PFSK-1 (cell line): ENCODE results near the gene DNAAF3.

Experiments
- FOXP2 ChIP-seq: optimal IDR thresholded peaks from 2 replicates; pipeline ENCODE3; 2011; ENCODE audit warnings: borderline replicate concordance, control low read depth, inconsistent platforms; ENCODE audit not compliant: insufficient read depth; ENCODE audit errors: extremely low read length, extremely low read depth
- POLR2AphosphoS5 ChIP-seq: IDR thresholded peaks from 2 replicates; pipeline ENCODE4 v1.6.1; 2012; ENCODE audit warnings: low read depth, mild to moderate bottlenecking, control low read depth, low read length, moderate library complexity
- TAF1 ChIP-seq: IDR thresholded peaks from 2 replicates; pipeline ENCODE4 v1.6.1; 2012; ENCODE audit warnings: low read length, control low read depth, borderline replicate concordance; ENCODE audit not compliant: insufficient read depth
- TF ChIP-seq, protein P1 (sequence below), 2 experiments: IDR thresholded peaks; 2 replicates each; pipeline versions ENCODE4 v1.6.1 to v1.8.0; 2011 to 2012; ENCODE audit warnings: low read depth in 2 of 2, low read length in 2 of 2, control low read depth in 1 of 2, inconsistent platforms in 1 of 2, mild to moderate bottlenecking in 1 of 2, moderate library complexity in 1 of 2; ENCODE audit not compliant: insufficient read depth in 1 of 2

DNA sequence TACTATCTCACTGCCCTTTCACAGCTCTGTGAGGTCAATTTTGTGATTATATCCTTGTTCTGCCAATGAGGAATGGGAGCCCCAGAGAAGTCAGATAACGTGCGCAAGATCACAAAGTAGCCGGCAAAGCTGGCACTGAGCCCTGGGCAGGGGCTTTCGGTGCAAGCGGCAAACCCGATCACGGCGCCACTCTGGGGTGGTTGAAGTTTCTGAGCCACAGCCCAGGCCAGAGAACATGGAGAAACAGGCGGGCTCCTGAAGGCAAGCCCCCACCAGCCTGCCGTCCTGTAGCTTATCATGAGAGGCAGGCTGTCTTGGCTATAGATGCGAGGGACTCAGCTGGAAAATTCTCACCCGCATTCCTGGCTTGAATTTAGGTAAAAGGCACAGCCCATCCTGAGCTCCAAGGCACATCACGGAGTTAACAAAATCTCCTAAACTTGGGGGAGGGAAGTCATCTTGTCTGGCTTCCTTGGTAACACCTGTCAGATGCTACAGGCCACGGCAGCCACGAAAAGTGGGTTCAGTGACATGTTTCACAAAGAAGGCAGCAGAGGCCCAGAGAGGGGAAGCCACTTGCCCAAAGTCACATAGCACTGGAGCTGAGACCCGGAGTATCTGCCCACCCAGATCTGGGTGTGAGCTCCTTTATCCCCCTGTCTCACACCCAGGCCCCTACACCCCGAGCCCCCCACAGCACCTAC, 29.9 kb downstream of the DNAAF3 start:
- TF ChIP-seq POLR2AphosphoS5 (no peak), TAF1 (no peak), FOXP2 (no peak)
- TF ChIP-seq, protein P1, sequence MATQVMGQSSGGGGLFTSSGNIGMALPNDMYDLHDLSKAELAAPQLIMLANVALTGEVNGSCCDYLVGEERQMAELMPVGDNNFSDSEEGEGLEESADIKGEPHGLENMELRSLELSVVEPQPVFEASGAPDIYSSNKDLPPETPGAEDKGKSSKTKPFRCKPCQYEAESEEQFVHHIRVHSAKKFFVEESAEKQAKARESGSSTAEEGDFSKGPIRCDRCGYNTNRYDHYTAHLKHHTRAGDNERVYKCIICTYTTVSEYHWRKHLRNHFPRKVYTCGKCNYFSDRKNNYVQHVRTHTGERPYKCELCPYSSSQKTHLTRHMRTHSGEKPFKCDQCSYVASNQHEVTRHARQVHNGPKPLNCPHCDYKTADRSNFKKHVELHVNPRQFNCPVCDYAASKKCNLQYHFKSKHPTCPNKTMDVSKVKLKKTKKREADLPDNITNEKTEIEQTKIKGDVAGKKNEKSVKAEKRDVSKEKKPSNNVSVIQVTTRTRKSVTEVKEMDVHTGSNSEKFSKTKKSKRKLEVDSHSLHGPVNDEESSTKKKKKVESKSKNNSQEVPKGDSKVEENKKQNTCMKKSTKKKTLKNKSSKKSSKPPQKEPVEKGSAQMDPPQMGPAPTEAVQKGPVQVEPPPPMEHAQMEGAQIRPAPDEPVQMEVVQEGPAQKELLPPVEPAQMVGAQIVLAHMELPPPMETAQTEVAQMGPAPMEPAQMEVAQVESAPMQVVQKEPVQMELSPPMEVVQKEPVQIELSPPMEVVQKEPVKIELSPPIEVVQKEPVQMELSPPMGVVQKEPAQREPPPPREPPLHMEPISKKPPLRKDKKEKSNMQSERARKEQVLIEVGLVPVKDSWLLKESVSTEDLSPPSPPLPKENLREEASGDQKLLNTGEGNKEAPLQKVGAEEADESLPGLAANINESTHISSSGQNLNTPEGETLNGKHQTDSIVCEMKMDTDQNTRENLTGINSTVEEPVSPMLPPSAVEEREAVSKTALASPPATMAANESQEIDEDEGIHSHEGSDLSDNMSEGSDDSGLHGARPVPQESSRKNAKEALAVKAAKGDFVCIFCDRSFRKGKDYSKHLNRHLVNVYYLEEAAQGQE (IDR thresholded peaks at IDR 0.05; ENCODE audit: insufficient read depth in 1 of 2, low read depth in 2 of 2, low read length in 2 of 2) = no peak
